GM12872 (cell line): ENCODE results near the gene HPN.

Experiments
- TF ChIP-seq, protein P1 (sequence below): IDR thresholded peaks from 3 replicates; pipeline ENCODE4 v1.5.1; 2011; ENCODE audit warnings: low read depth, mild to moderate bottlenecking, low read length, moderate library complexity; ENCODE audit not compliant: insufficient read depth

Gene HPN

DNA sequence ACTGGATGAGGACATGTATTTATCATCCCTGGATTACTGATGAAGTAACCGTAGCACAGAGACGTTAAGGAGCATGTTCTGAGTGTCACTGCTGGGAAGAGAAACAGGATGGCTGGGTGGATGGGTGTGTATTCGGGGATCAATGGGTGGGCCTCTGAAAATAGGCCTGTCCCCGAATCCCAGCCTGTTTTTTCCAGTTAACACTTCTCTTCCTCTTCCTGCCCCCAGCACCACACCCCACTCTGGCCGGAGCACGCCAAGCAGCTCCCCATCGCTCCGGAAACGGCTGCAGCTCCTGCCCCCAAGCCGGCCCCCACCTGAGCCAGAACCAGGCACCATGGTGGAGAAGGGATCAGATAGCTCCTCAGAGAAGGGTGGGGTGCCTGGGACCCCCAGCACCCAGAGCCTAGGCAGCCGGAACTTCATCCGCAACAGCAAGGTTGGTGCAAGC lies 32.6 kb upstream of the HPN start:
- TF ChIP-seq, protein P1, sequence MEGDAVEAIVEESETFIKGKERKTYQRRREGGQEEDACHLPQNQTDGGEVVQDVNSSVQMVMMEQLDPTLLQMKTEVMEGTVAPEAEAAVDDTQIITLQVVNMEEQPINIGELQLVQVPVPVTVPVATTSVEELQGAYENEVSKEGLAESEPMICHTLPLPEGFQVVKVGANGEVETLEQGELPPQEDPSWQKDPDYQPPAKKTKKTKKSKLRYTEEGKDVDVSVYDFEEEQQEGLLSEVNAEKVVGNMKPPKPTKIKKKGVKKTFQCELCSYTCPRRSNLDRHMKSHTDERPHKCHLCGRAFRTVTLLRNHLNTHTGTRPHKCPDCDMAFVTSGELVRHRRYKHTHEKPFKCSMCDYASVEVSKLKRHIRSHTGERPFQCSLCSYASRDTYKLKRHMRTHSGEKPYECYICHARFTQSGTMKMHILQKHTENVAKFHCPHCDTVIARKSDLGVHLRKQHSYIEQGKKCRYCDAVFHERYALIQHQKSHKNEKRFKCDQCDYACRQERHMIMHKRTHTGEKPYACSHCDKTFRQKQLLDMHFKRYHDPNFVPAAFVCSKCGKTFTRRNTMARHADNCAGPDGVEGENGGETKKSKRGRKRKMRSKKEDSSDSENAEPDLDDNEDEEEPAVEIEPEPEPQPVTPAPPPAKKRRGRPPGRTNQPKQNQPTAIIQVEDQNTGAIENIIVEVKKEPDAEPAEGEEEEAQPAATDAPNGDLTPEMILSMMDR: no peak

DNA sequence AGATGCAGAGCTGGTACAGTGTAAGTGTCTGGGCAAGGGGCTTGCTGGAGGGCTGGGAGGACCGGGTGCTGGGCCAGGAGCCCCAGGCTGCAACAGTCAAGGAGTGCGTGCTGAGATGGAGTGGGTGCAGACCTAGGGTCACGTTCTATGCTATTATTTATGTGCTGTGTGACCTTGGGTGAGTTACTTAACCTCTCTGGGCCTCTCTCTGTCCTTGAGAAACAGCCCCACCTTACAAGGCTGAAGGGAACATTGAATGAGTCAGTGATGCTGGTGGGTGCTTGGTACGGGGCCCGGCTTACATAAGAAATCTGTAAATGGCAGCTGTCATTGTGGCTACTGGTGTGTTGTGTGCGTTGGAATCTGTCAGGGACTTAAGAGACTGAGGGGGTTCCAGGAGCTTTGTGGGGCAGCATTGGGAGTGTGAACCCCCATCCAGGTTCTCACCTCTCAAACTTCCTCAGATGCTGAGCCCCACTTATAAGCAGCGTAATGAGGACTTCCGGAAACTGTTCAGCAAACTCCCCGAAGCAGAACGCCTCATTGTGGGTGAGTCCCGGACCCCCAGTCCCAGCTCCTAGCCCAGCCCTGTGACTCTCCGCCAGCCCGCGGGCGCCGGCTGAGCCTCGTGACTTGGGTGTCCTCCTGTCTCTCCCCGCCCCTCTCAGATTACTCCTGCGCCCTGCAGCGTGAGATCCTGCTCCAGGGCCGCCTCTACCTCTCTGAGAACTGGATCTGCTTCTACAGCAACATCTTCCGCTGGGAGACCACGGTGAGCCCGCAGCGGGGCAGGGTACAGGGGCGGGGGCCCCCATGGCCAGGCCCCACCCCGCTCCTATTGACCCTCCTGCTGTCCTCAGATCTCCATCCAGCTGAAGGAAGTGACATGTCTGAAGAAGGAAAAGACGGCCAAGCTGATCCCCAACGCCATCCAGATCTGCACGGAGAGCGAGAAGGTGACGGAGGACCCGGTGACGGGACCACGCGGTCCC lies 31.8 kb upstream of the HPN start:
- TF ChIP-seq, protein P1: no peak

DNA sequence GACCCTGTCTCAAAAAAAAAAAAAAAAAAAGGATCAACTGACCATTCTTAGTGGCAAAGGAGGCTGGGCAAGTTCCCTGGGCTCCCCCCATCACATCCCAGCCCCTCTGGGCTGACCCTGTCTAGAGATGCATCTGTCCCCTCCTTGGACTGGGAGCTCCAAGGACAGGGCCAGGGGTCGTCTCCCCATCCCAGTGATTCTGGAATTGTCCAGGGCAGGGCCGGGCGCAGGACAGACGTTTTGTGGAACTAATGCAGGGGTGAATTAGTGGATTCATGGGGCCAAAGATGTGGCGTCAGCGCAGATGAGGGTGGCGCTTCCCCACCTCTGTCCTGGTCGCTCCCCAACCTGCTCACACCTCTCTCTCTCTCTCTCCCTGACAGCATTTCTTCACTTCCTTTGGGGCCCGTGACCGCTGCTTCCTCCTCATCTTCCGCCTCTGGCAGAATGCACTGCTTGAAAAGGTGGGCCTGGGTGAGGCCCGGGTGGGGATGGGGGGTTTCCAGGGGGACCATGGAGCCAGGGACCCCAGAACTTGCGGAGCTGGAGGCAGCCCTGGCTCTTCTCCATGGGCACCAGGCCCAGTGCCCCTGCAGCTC lies 30.3 kb upstream of the HPN start:
- TF ChIP-seq, protein P1: no peak

DNA sequence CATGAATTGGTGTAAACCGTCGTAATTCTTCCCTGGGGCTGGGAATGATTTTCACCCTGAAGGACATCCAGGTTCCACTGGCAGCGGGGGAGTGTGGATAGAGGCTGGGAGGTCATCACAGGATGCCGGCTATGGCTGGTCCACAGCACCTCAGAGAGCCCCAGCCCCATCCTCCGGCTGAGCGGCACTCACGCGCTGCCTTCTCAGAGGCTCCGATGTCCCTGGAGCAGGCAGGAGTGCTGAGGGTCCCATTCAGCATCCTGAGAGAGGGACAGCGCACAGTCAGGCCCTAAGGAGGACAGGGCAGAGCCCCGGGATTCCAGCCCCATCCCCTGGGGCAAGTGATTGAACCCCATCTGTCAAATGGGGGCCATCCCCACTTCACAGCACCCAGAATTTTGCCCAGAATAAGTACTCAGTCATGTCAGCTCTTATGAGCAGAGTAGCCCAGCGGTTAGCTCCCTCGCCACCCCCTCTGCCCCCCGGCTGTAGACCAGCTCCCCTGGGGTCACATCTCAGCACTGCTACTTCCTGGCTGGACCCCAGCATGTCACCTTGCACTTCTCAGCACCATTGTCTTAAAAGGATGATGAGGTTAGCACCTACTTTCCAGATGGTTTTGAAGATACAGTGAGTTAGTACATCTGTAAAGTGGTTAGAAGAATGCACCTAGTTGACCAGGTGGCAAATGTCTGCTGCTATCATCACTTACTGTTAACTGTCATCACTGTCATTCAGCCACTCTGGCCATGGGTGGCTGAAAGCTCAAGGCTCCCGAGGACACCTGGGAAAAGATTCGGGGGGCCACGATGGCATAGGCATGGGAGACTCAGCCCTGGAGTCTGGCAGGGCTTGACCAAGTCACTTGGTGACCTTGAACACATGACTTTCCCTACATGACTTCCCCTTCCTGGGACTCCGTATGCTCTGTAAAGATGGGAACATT lies 29.5 kb upstream of the HPN start:
- TF ChIP-seq, protein P1: no peak

DNA sequence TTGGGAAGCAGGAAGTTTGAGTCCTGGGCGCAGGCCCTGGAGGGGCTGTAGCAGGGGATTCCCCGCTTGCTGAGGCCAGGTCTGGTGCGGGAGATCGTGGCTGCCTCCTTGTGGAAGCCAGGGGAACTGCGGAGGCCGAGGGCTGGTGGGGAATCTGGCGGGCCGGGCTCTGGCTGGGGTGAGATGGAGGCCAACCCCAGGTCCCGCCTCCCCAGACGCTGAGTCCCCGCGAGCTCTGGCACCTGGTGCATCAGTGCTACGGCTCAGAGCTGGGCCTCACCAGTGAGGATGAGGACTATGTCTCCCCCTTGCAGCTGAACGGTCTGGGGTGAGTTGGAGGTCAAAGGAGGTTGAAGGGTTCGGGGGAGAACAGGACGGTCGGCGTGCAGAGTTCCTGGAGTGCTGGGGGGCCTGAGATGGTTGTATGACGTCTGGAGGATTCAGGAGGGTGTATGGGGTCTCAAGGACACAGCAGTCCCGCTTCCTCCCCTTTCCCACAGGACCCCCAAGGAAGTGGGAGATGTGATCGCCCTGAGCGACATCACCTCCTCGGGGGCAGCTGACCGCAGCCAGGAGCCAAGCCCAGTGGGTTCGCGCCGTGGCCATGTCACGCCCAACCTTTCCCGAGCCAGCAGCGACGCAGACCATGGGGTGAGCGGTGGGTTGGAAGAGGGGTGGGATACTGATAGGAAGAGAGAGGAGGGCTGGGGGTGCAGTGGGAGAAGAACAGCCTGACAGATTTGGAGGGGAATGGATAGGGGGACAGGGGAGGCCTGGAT lies 28.3 kb upstream of the HPN start:
- TF ChIP-seq, protein P1: peak; percentile 98

DNA sequence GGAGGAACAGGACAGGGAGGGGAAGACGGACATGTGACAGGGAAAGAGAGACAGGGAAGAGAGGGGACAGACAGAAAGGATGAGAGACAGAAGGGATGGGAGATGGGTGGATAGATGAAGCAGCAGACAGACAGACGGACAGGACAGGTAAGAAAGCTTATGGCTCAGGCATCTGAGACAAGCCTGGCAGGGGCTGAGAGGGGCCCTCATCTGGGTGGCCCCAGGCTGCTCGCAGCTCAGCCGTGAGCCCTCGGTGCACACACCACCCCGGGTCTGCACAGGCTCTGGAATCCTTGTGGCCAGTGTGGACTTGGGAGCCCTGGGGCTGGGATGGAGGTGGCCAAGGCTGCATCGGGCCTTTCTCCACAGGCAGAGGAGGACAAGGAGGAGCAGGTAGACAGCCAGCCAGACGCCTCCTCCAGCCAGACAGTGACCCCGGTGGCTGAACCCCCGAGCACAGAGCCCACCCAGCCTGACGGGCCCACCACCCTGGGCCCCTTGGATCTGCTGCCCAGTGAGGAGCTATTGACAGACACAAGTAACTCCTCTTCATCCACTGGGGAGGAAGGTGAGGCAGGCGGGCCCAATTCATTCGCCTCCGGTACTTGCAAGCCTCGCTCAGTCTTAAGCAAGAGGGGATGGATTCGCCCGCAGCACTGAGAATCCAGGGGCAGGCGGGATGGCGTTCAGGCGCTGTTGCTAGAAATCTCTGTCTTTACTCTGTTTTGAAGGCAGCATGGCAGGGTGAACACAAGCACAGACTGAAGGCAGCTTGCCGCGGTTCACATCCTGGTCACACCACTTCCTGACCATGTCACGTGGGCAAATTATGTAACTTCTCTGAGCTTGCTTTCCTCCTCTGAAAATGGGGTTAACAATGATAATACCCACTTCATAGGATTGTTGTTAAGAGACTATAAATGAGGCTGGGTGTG lies 27.4 kb upstream of the HPN start:
- TF ChIP-seq, protein P1: no peak
